Keratinocyte (primary cell): Measurements from ENCODE around the gene PHLPP2. TPM values are rescaled to one million over a fixed set of nuclear protein-coding genes. Genes with fewer than 3 reads are reported as not detected.

Experiments used
- DNase-seq: peaks from one replicate; pipeline ENCODE4 v3.0.0-alpha.2; 2011; ENCODE audit warnings: low read depth, missing footprints, low spot score
- FAIRE-seq: peaks from 2 replicates; lab custom pipeline; 2011; peaks lifted over from hg19 to GRCh38; lab: Jason Lieb, UNC
- H2AFZ ChIP-seq: 2 replicates; pipeline ENCODE4 v1.6.0; 2012; ENCODE audit warnings: low read length, control low read depth, inconsistent platforms; ENCODE audit not compliant: control insufficient read depth
- H3K27ac ChIP-seq: 2 replicates; pipeline ENCODE4 v1.5.1; 2011; ENCODE audit warnings: low read length; ENCODE audit not compliant: control insufficient read depth, insufficient read depth
- H3K27me3 ChIP-seq: 3 replicates; pipeline ENCODE4 v1.6.0; 2011; ENCODE audit warnings: low read length; ENCODE audit not compliant: control insufficient read depth, insufficient read depth; ENCODE audit errors: extremely low read depth
- H3K36me3 ChIP-seq, 2 experiments: 2 replicates in 1 of 2; 3 replicates in 1 of 2; pipeline ENCODE4 v1.5.1; 2011; ENCODE audit warnings: low read length in 2 of 2, mild to moderate bottlenecking in 1 of 2; ENCODE audit not compliant: control insufficient read depth in 2 of 2, insufficient read depth in 2 of 2; ENCODE audit errors: extremely low read depth in 1 of 2
- H3K4me1 ChIP-seq: 3 replicates; pipeline ENCODE4 v1.5.1; 2011; ENCODE audit warnings: low read length; ENCODE audit not compliant: control insufficient read depth, insufficient read depth; ENCODE audit errors: extremely low read depth
- H3K4me2 ChIP-seq: 3 replicates; pipeline ENCODE4 v1.6.0; 2011; ENCODE audit warnings: low read depth, low read length; ENCODE audit not compliant: control insufficient read depth, insufficient read depth; ENCODE audit errors: extremely low read depth
- H3K4me3 ChIP-seq, 3 experiments: fragments of 200-600 bp in 1 of 3; sonication (generic) in 1 of 3; 2 replicates in 2 of 3; 3 replicates in 1 of 3; pipeline ENCODE4 v1.5.1; 2011 to 2016; ENCODE audit warnings: low read length in 3 of 3, mild to moderate bottlenecking in 3 of 3, control low read depth in 2 of 3, inconsistent platforms in 1 of 3, low read depth in 1 of 3, mixed read lengths in 1 of 3, mixed run types in 1 of 3, moderate library complexity in 1 of 3; ENCODE audit not compliant: control insufficient read depth in 2 of 3, insufficient read depth in 2 of 3; ENCODE audit errors: extremely low read depth in 1 of 3
- H3K79me2 ChIP-seq: 2 replicates; pipeline ENCODE4 v1.6.0; 2012; ENCODE audit warnings: low read length; ENCODE audit not compliant: control insufficient read depth, insufficient read depth
- H3K9ac ChIP-seq: 3 replicates; pipeline ENCODE4 v1.6.0; 2011; ENCODE audit warnings: low read length; ENCODE audit not compliant: control insufficient read depth, insufficient read depth; ENCODE audit errors: extremely low read depth
- H3K9me1 ChIP-seq: 3 replicates; pipeline ENCODE4 v1.6.0; 2011; ENCODE audit warnings: low read length; ENCODE audit not compliant: control insufficient read depth, insufficient read depth; ENCODE audit errors: extremely low read depth
- H3K9me3 ChIP-seq: 2 replicates; pipeline ENCODE4 v1.5.1; 2012; ENCODE audit warnings: low read depth, low read length; ENCODE audit not compliant: control insufficient read depth
- H4K20me1 ChIP-seq: 3 replicates; pipeline ENCODE4 v1.6.0; 2011; ENCODE audit warnings: low read length; ENCODE audit not compliant: control insufficient read depth, insufficient read depth; ENCODE audit errors: extremely low read depth
- EZH2 ChIP-seq: IDR thresholded peaks from one replicate; pipeline ENCODE4 v1.6.1; 2012; ENCODE audit warnings: inconsistent platforms, mild to moderate bottlenecking, low read length, moderate library complexity
- dilution Hi-C: fragments of 300-500 bp; cut with MboI; formaldehyde crosslinking; loops from one replicate; pipeline ENCODE4 v1.7.0; 2020; ENCODE audit warnings: low sequenced_read_pairs; ENCODE audit not compliant: extremely low pct_ligation_motif_present
- polyA plus RNA-seq, 5 experiments: library from polyadenylated mRNA; depleted of rRNA in 3 of 5; stranded (reverse) in 3 of 5; stranded (forward) in 1 of 5; unstranded in 1 of 5; fragments of >200 nt; gene quantifications; 1 replicate in 1 of 5; 2 replicates in 3 of 5; 3 replicates in 1 of 5; pipeline versions ENCODE4 v1.2.1 to v1.2.3, GENCODE V29; 2011 to 2012; ENCODE audit warnings: missing spikeins in 2 of 5, low read depth in 1 of 5, low replicate concordance in 1 of 5
- TF ChIP-seq, protein P1 (sequence below), 3 experiments: IDR thresholded peaks in 1 of 3; conservative IDR thresholded peaks in 1 of 3; optimal IDR thresholded peaks in 1 of 3; 2 replicates in 2 of 3; 3 replicates in 1 of 3; pipeline versions ENCODE3 to v1.5.1; 2011; ENCODE audit warnings: low read length in 3 of 3, mild to moderate bottlenecking in 3 of 3, moderate library complexity in 2 of 3, control low read depth in 1 of 3, inconsistent platforms in 1 of 3; ENCODE audit not compliant: insufficient read depth in 2 of 3; ENCODE audit errors: extremely low read depth in 1 of 3

PHLPP2 gene
- polyA plus RNA-seq, 1 donor (not counting 4 experiments of a cell fraction or from before 2014, with no cell fraction given), result 6.5 TPM

DNA sequence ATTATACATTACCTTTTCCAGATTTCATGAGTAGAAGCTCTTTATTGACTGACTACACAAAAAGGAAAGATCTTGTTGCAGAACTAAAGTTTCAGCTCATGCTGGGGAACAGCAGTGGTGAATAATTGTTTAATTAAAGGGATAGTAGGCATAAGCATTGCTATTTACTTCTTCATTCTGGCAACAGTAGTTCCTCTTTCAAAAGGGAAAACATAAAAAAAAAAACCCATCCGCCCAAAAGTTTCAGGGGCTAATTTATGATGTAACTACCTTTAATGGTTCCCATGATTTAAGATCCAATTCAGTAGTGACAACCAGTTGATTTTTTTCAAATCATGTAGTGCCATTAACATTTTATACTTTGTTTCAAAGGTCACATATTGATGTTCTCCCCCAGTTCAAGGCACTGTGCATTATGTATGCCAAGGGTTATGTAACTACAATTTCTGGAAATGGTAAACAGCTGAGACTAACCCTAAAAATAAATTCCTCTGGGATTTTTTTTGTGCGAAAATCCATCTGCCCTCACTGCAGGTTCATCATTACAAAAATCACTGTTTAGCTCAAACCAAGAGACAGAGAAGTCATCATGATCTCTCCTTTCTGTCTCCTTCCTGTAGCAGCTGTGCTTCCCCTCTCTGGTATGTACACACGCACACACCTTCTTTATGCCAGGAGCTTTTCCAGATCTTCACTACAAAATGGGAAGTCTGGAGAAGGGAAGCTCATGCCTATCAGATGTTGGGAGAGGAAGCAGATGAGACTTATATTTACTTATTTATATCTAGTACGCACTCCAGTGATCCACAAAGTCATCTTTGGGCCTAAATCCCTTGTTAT lies 2.2 kb upstream of the PHLPP2 start:
- Histone ChIP-seq H3K27me3 (peaks cover 4% of the 10 kb centered on the region), H3K9me3 (no peaks in the 10 kb centered on the region), H3K9me1 (no peaks in the 10 kb centered on the region), H4K20me1 (no peaks in the 10 kb centered on the region), H3K79me2 (peaks cover 8% of the 10 kb centered on the region), H3K36me3 (no peaks in the 10 kb centered on the region), H3K27ac (no peak overlapping the region), H3K4me3 (no peak overlapping the region), H3K9ac (no peak overlapping the region), H3K4me1 (peaks cover 11% of the 10 kb centered on the region), H3K4me2 (no peak overlapping the region), H2AFZ (no peak overlapping the region)
- DNase-seq (no peak), FAIRE-seq (no peak)
- dilution Hi-C loops, result no loop called here
- TF ChIP-seq EZH2, result no peak
- TF ChIP-seq, protein P1, sequence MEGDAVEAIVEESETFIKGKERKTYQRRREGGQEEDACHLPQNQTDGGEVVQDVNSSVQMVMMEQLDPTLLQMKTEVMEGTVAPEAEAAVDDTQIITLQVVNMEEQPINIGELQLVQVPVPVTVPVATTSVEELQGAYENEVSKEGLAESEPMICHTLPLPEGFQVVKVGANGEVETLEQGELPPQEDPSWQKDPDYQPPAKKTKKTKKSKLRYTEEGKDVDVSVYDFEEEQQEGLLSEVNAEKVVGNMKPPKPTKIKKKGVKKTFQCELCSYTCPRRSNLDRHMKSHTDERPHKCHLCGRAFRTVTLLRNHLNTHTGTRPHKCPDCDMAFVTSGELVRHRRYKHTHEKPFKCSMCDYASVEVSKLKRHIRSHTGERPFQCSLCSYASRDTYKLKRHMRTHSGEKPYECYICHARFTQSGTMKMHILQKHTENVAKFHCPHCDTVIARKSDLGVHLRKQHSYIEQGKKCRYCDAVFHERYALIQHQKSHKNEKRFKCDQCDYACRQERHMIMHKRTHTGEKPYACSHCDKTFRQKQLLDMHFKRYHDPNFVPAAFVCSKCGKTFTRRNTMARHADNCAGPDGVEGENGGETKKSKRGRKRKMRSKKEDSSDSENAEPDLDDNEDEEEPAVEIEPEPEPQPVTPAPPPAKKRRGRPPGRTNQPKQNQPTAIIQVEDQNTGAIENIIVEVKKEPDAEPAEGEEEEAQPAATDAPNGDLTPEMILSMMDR (optimal IDR thresholded peaks at IDR 0.05 in 1 of 3, IDR thresholded peaks at IDR 0.05 in 1 of 3, conservative IDR thresholded peaks at IDR 0.05 in 1 of 3; ENCODE audit: extremely low read depth in 1 of 3, insufficient read depth in 2 of 3, low read length in 3 of 3), result no peak

DNA sequence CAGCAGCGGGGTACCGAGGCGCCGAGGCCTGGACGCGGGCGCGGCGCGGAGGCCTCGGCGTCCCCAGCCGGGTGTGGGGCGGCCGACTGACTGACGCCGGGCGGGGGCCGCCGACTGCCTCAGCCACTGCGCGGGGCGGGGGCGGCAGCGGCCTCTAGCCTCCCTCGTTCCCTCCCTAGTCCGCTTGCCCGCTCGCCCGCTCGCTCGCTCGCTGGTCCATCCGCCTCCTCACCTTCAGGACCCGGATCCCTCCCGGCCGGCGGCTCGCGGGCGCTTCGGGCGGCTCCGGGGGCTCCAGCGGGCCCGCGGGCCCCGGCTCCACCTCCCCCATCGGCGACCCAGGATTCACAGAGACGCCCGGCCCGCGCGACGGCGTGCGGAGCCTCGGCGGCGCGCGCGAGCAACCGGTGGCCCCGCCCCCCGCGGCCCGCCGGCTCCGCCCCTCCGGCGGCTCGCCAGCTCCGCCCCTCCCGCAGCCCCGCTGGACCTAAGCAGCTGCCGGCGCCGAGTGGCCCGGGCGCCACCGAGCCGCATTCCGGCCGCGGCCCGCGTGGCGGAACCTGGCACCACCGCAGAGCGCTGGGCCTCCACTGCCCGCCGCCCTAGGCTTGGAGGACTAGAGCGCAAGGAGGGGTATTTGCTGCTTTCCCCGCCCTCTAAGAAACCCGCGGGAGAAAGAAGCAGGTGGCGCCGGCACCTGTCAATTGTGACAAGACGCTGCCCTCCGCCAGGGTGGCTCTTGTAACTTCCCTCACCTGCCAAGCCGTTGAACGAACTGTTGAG lies 773 bp downstream of the PHLPP2 start:
- FAIRE-seq, result no peak
- dilution Hi-C loops, result no loop called here
- Histone ChIP-seq H2AFZ (peak overlapping the region; percentile 15), H3K4me3 (peak overlapping the region; percentile 72 to 92 (median 83)), H3K9me3 (no peaks in the 10 kb centered on the region), H3K9me1 (no peaks in the 10 kb centered on the region), H3K36me3 (peaks cover 0 to 3% of the 10 kb centered on the region in 2 experiments), H3K79me2 (peaks cover 25% of the 10 kb centered on the region), H3K27me3 (peaks cover 4% of the 10 kb centered on the region), H3K9ac (peak overlapping the region; percentile 69), H3K4me1 (peaks cover 11% of the 10 kb centered on the region), H3K4me2 (peak overlapping the region; percentile 85), H3K27ac (peak overlapping the region; percentile 50), H4K20me1 (no peaks in the 10 kb centered on the region)
- no peak for DNase-seq
- no peak for TF ChIP-seq EZH2
- TF ChIP-seq, protein P1 (optimal IDR thresholded peaks at IDR 0.05 in 1 of 3, IDR thresholded peaks at IDR 0.05 in 1 of 3, conservative IDR thresholded peaks at IDR 0.05 in 1 of 3; ENCODE audit: extremely low read depth in 1 of 3, insufficient read depth in 2 of 3, low read length in 3 of 3), result no peak
